Activated T-cell treated with anti-CD3 and anti-CD28 coated beads, Interleukin-2, amount 50 U/mL, for 4 hours (primary cell): Measurements from ENCODE around the gene FANCC. TPM values are rescaled to one million over a fixed set of nuclear protein-coding genes. Genes with fewer than 3 reads are reported as not detected.

Experiments used
- ATAC-seq, 2 donors: fragments of 200-7000 bp; cut with Tn5 transposase; one replicate each; pipeline ENCODE4 v1.10.0; 2021
- DNase-seq: peaks from one replicate; pipeline ENCODE4 v3.0.0-alpha.2; 2020
- H3K27me3 Mint-ChIP-seq: one replicate; pipeline ENCODE4 v1.8.0; 2021; ENCODE audit warnings: low read depth, mixed read lengths
- H3K36me3 Mint-ChIP-seq: one replicate; pipeline ENCODE4 v1.8.0; 2022; ENCODE audit warnings: mixed read lengths; ENCODE audit not compliant: insufficient read depth
- H3K4me1 Mint-ChIP-seq: one replicate; pipeline ENCODE4 v1.8.0; 2021; ENCODE audit warnings: low read depth, mixed read lengths
- H3K4me3 Mint-ChIP-seq: one replicate; pipeline ENCODE4 v1.8.0; 2021; ENCODE audit warnings: mild to moderate bottlenecking, moderate library complexity, mixed read lengths
- H3K9me3 Mint-ChIP-seq: one replicate; pipeline ENCODE4 v1.8.0; 2021; ENCODE audit warnings: mixed read lengths
- total RNA-seq, 3 donors: library from RNA; stranded (reverse); gene quantifications; one replicate each; pipeline ENCODE4 v1.2.1, GENCODE V29; 2021

FANCC gene
- total RNA-seq, 3 donors from 2014 or later, result 14.6 to 15.3 (median 15.2) TPM

- Mint-ChIP-seq H3K27me3 (no peaks in the 10 kb centered on the region), H3K4me3 (no peak overlapping the region), H3K36me3 (no peaks in the 10 kb centered on the region), H3K4me1 (no peaks in the 10 kb centered on the region), H3K9me3 (no peaks in the 10 kb centered on the region)
- DNase-seq, result no peak
- ATAC-seq, result no peak
Observed at GRCh38 chr9:95105519-95106287, 211.8 kb downstream of the FANCC start.

DNA sequence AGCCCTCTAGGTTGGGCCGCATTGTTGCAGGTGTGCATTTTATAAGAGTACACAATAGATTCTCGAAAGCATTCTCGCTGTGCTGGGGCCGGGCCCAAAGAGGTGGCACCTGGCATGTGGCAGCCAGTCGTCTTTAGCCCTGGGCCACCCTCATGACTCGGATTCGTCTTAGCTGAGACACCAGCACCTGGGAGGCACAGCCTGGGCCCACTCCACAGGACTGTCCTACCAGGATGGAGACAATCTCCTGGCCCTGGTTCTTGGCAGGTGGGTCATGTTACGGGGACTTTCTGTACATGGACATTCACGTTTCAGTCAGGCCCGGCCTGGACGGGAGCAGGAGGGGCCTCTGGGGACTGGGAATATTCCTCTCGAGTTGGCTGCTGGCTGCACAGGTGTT is 212.5 kb downstream of the FANCC start:
- no peak for DNase-seq
- no peaks in the 10 kb centered on the region for H3K27me3 Mint-ChIP-seq
- peaks cover 2% of the 10 kb centered on the region for H3K36me3 Mint-ChIP-seq
- H3K9me3 Mint-ChIP-seq, result no peaks in the 10 kb centered on the region
- no peak for ATAC-seq
- no peaks in the 10 kb centered on the region for H3K4me1 Mint-ChIP-seq
- no peak overlapping the region for H3K4me3 Mint-ChIP-seq

DNA sequence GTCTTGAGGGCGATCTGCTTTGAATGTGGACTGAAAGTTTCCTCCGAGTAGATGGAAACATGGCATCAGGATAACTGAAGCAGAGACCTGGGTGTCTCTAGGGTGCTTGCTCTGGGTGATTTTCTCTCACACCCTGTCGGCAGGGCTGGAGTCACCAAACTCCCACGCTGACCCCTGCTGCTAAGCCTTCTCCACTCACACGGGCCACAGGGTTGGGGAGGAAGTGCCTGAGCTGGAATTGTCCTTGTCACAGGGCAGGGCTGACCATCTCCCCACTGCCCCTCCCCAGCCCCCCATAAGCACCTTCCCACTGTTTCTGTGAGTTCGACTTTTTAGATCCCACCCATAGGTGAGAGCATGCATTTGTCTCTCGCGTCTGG is 212.9 kb downstream of the FANCC start:
- ATAC-seq (no peak), DNase-seq (no peak)
- H3K9me3 Mint-ChIP-seq, result no peaks in the 10 kb centered on the region
- peaks cover 2% of the 10 kb centered on the region for H3K36me3 Mint-ChIP-seq
- no peak overlapping the region for H3K4me3 Mint-ChIP-seq
- no peaks in the 10 kb centered on the region for H3K4me1 Mint-ChIP-seq
- no peaks in the 10 kb centered on the region for H3K27me3 Mint-ChIP-seq

DNA sequence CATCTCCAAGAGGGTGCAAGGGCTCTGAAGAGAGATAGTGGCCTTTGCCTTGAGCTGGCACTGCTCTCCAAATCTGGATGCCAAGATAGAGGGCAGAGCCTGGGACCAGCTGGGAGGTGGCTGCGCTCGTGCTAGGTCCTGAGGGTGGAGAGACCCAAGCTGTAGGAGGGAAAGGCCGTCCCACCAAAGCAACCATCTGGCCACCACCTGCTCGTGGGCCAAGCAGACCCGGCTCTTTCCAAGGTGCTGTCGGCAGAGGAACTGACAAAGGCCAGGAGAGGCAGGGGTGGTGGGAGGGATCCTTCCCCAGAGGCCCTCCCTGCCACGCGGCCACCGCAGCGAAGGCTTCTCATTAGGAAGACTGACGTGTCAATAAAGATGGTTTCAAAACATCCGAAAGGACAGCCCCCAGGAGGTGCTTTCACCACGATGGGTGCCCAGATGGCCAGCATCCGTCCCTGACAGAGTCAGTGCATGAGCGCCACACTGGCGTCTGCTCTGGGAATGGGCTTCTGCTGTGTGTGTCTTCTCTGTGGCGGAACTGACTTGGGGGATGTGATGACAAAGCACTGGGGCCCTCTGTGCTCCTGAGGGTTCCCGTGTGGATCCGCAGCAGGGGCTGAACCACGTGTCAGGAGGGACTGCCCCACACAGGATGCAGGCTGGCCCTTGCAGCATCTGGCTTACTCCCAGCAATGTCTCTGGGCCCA is 213.5 kb downstream of the FANCC start:
- no peaks in the 10 kb centered on the region for H3K4me1 Mint-ChIP-seq
- no peaks in the 10 kb centered on the region for H3K9me3 Mint-ChIP-seq
- no peak for ATAC-seq
- peaks cover 2% of the 10 kb centered on the region for H3K36me3 Mint-ChIP-seq
- H3K4me3 Mint-ChIP-seq, result no peak overlapping the region
- H3K27me3 Mint-ChIP-seq, result no peaks in the 10 kb centered on the region
- no peak for DNase-seq

DNA sequence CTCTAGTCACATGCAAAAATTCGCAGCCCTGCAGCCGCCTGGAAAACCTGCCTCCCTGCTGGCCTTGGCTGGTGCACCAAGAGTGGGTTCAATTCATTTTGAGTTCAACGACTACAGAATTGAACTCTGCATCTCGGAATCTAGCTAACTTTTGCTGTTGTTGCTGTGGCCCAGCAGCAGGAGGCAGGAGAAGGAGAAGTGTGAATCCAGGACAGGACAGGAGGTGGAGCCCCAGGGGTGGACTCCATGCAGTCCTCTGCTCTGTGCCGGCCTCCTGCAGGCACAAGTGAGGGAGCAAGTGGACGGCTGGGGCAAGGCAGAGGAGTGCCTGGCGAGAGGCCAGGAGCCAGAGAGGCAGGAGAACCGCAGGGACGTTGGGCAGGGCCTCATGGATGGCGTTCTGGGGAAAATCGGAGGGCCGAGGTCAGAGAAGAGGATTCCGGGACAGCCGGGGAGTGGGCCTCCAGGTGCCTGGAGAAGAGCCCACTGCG is 214.2 kb downstream of the FANCC start:
- DNase-seq, result no peak
- H3K4me3 Mint-ChIP-seq, result no peak overlapping the region
- no peaks in the 10 kb centered on the region for H3K4me1 Mint-ChIP-seq
- no peak for ATAC-seq
- peaks cover 2% of the 10 kb centered on the region for H3K36me3 Mint-ChIP-seq
- no peaks in the 10 kb centered on the region for H3K27me3 Mint-ChIP-seq
- no peaks in the 10 kb centered on the region for H3K9me3 Mint-ChIP-seq

GRCh38 chr9:95102572-95102971 is 214.9 kb downstream of the FANCC start:
- no peaks in the 10 kb centered on the region for H3K4me1 Mint-ChIP-seq
- H3K36me3 Mint-ChIP-seq, result peaks cover 2% of the 10 kb centered on the region
- DNase-seq (no peak), ATAC-seq (no peak)
- no peak overlapping the region for H3K4me3 Mint-ChIP-seq
- no peaks in the 10 kb centered on the region for H3K9me3 Mint-ChIP-seq
- H3K27me3 Mint-ChIP-seq, result no peaks in the 10 kb centered on the region

- H3K27me3 Mint-ChIP-seq, result no peaks in the 10 kb centered on the region
- peaks cover 2% of the 10 kb centered on the region for H3K36me3 Mint-ChIP-seq
- ATAC-seq, result no peak
- no peak overlapping the region for H3K4me3 Mint-ChIP-seq
- H3K9me3 Mint-ChIP-seq, result no peaks in the 10 kb centered on the region
- H3K4me1 Mint-ChIP-seq, result no peaks in the 10 kb centered on the region
- DNase-seq, result no peak
Observed at GRCh38 chr9:95102001-95102433, 215.5 kb downstream of the FANCC start.

DNA sequence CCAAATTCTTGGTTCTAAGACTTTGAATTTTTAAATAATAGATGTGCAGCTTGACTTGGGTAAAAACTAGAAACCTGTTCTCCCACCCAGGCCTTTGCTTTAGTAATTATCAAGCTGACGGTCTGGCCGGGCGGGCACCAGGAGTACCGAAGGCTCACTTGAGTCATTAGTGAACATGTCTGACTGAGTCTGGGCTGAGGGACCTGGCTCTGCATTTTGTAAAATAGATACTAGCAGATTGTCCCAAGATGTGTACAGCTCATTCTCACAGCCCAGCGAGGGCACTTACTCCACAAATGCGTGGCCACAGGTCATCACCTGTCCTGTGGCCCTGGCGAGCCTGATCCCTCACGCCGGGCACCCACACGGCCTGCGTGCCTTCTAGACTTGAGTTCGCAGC is 216.2 kb downstream of the FANCC start:
- Mint-ChIP-seq H3K36me3 (peaks cover 2% of the 10 kb centered on the region), H3K27me3 (no peaks in the 10 kb centered on the region), H3K4me3 (no peak overlapping the region), H3K9me3 (no peaks in the 10 kb centered on the region), H3K4me1 (no peaks in the 10 kb centered on the region)
- ATAC-seq (no peak), DNase-seq (no peak)

DNA sequence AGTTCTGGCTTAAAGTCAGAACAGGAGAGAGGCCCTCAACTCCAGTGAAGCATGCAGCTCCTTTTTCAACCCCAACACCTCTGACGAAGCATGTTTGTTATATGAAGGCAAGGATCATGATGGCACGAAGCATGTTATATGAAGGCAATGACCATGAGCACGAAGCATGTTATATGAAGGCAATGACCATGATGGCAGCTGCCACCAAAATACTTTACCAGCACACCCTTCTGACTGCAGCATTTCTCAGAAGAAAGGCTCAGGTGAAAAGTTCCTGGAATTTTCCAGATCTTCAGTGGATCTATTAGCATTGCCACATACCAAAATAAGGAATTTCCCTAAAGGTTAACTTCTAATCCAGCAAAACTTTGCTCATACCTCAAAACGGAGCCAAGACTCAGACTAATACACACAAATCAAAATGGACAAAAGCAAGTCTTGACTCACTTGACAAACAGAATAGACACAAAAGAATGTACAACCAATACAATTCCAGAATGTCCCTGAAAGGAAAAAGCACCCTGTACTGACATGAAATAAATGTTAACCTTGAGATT is 217.4 kb downstream of the FANCC start:
- ATAC-seq (no peak), DNase-seq (no peak)
- no peaks in the 10 kb centered on the region for H3K27me3 Mint-ChIP-seq

DNA sequence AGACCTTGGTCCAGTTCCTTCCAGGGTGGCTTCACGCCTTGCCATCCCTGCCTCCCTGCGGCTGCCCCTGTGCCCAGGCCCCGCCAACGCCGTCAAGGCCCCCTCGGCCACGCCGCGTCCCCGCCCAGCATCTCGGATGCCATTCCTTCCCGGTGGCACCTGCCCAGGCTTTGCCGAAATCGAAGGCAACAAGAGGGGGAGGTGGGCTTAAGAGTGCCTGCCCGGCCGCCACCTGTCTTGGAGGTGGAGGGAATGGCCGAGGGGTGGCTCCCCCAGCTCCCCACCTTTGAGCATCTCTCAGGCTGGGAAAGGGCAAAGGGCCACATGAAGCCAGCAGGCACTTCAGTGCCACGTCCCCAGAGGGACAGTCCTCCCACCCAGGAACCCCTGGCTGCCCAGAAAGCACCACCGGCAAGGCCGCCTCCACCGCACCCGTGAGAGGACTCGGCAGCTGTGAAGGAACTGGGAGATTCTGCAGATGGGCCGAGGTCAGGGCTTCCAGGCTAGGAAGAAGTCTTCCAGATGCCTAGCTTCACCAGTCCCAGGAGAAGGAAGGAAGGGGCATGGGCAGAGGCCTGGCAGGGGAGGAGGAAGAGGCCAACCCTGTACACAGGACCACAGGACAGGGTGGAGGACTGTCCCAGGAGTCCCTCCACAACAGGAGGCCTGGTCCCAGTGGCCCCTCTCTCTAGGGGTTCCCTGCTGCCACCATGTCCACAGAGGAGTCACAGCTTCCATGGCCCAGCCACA is 218.0 kb downstream of the FANCC start:
- no peaks in the 10 kb centered on the region for H3K4me1 Mint-ChIP-seq

More for the DNA sequence above, 217.4 kb downstream of the FANCC start:
- H3K4me1 Mint-ChIP-seq, result no peaks in the 10 kb centered on the region
- peaks cover 2% of the 10 kb centered on the region for H3K36me3 Mint-ChIP-seq
- no peak overlapping the region for H3K4me3 Mint-ChIP-seq
- no peaks in the 10 kb centered on the region for H3K9me3 Mint-ChIP-seq

DNA sequence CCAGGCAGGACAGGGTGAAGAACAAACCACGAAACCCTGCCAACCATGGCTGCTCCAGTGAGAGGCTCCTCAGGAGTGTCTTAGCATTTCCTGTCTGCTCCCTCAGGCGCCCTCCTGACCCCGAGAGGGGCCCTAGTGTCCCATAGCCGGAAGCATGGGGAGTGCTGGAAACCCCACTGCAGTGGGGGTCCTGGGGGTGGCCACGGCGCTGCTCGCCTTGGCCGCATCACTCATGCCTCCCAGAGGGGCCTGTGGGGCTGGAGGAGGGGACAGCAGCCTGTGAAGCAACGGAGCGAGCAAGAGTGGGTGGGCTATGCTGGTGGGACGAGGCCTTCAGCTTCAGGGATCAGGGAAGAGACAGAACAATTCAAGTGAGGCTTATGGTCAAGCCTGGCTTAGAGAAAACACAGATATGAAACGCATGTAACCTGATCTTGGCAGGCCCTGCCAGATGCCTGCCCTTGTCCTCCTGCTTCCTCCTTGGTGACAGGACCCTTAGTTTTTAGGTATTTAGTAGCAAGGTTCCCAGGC is 219.1 kb downstream of the FANCC start:
- H3K4me1 Mint-ChIP-seq, result no peaks in the 10 kb centered on the region
- H3K4me3 Mint-ChIP-seq, result no peak overlapping the region
- no peaks in the 10 kb centered on the region for H3K9me3 Mint-ChIP-seq
- ATAC-seq (no peak), DNase-seq (no peak)
- peaks cover 2% of the 10 kb centered on the region for H3K36me3 Mint-ChIP-seq
- no peaks in the 10 kb centered on the region for H3K27me3 Mint-ChIP-seq

More for the DNA sequence above, 218.0 kb downstream of the FANCC start:
- no peak overlapping the region for H3K4me3 Mint-ChIP-seq
- no peaks in the 10 kb centered on the region for H3K27me3 Mint-ChIP-seq
- H3K9me3 Mint-ChIP-seq, result no peaks in the 10 kb centered on the region
- ATAC-seq, result no peak
- H3K36me3 Mint-ChIP-seq, result peaks cover 2% of the 10 kb centered on the region
- no peak for DNase-seq

DNA sequence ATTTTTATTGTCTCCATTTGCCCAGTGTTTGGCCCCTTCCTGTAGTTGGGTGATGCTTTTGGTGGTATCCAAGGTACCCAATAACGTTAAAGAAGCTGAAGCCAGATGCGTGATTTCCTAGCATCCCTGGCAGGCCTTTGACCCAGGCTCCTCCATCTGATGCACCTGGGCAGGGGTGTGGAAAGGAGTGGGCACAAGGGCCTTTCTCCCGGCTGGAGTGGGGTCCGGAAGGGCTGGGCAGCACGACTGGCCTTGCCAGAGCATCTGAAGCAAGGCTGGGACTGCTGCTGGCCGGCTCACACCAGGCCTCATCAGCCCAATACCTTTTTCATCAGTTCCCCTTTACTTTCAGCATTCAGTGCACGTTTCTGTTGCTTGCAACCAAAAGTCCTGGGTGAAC is 220.2 kb downstream of the FANCC start:
- H3K36me3 Mint-ChIP-seq, result peaks cover 2% of the 10 kb centered on the region
- peaks cover 7% of the 10 kb centered on the region for H3K4me1 Mint-ChIP-seq
- no peak for ATAC-seq

GRCh38 chr9:95096807-95097206 is 220.7 kb downstream of the FANCC start:
- H3K4me3 Mint-ChIP-seq, result no peak overlapping the region
- peaks cover 2% of the 10 kb centered on the region for H3K36me3 Mint-ChIP-seq
- H3K4me1 Mint-ChIP-seq, result peaks cover 7% of the 10 kb centered on the region
- no peaks in the 10 kb centered on the region for H3K27me3 Mint-ChIP-seq
- ATAC-seq (peak in 1 of 2 donors; percentile 32), DNase-seq (no peak)
- no peaks in the 10 kb centered on the region for H3K9me3 Mint-ChIP-seq

More for the DNA sequence above, 220.2 kb downstream of the FANCC start:
- no peak overlapping the region for H3K4me3 Mint-ChIP-seq
- DNase-seq, result no peak
- H3K9me3 Mint-ChIP-seq, result no peaks in the 10 kb centered on the region
- H3K27me3 Mint-ChIP-seq, result no peaks in the 10 kb centered on the region

GRCh38 chr9:95096381-95096780 is 221.1 kb downstream of the FANCC start:
- no peak for ATAC-seq
- DNase-seq, result no peak
- H3K36me3 Mint-ChIP-seq, result peaks cover 2% of the 10 kb centered on the region
- H3K9me3 Mint-ChIP-seq, result no peaks in the 10 kb centered on the region
- H3K4me3 Mint-ChIP-seq, result no peak overlapping the region
- H3K27me3 Mint-ChIP-seq, result no peaks in the 10 kb centered on the region
- H3K4me1 Mint-ChIP-seq, result peaks cover 7% of the 10 kb centered on the region
